ENCODE measurements around the gene SMPD1.

SMPD1 gene

GRCh38 chr11:6365659-6366058 is 24.6 kb upstream of the SMPD1 start:
- H2AK5ac ChIP-seq (ENCODE audit: low read length, severe bottlenecking): no peak overlapping the region
- H2BK15ac ChIP-seq (ENCODE audit: low read depth, poor library complexity, severe bottlenecking): no peak overlapping the region
- no peak overlapping the region for H4K91ac ChIP-seq (ENCODE audit: low read length)
- no peaks in the 10 kb centered on the region for H3K79me1 ChIP-seq (replicated peaks; ENCODE audit: low read length, poor library complexity, severe bottlenecking)
- no peaks in the 10 kb centered on the region for H3K9me3 ChIP-seq (ENCODE audit: control insufficient read depth, low read length)
- H3K4me3 ChIP-seq (ENCODE audit: insufficient read depth in 1 of 2, low read depth in 1 of 2, low read length in 2 of 2): no peak overlapping the region
- H3K27me3 ChIP-seq (ENCODE audit: control insufficient read depth in 1 of 2, insufficient read depth in 1 of 2, low read length in 2 of 2): no peaks in the 10 kb centered on the region
- no peak overlapping the region for H3K27ac ChIP-seq (ENCODE audit: low read length, poor library complexity, severe bottlenecking)
- no peak for DNase-seq
- H2AFZ ChIP-seq (ENCODE audit: low read depth, low read length): no peak overlapping the region
- no peak overlapping the region for H2BK5ac ChIP-seq (ENCODE audit: low read depth, low read length, poor library complexity, severe bottlenecking)
- H2BK120ac ChIP-seq (ENCODE audit: low read depth, low read length): no peak overlapping the region
- H2BK12ac ChIP-seq (ENCODE audit: low read length in 2 of 2): no peak overlapping the region
- H3K36me3 ChIP-seq (ENCODE audit: control insufficient read depth in 1 of 2, insufficient read depth in 2 of 2, low read depth in 1 of 2, low read length in 2 of 2): no peaks in the 10 kb centered on the region
- H3K14ac ChIP-seq (ENCODE audit: low read length in 2 of 2): no peak overlapping the region
- H3K18ac ChIP-seq (ENCODE audit: low read depth in 1 of 2, low read length in 2 of 2): no peak overlapping the region
- WGBS: 88% methylated on average over 2 of the region's 2 CpGs
- H3K4me2 ChIP-seq (ENCODE audit: low read length, poor library complexity, severe bottlenecking): no peak overlapping the region
- no peak overlapping the region for H3K9ac ChIP-seq (ENCODE audit: low read length)
- H3K4ac ChIP-seq (ENCODE audit: low read depth in 1 of 2, low read length in 2 of 2): no peak overlapping the region
- peaks cover 3% of the 10 kb centered on the region for H3K4me1 ChIP-seq (ENCODE audit: control insufficient read depth, insufficient read depth, low read depth, low read length)
- H3K23ac ChIP-seq (ENCODE audit: low read length in 2 of 2): no peak overlapping the region
- H4K8ac ChIP-seq (ENCODE audit: low read length): no peak overlapping the region

GRCh38 chr11:6371825-6372224 is 18.4 kb upstream of the SMPD1 start:
- no peak overlapping the region for H4K91ac ChIP-seq (ENCODE audit: low read length)
- no peak overlapping the region for H3K27ac ChIP-seq (ENCODE audit: low read length, poor library complexity, severe bottlenecking)
- WGBS: 83% methylated on average over 6 of the region's 6 CpGs
- no peak overlapping the region for H3K18ac ChIP-seq (ENCODE audit: low read depth in 1 of 2, low read length in 2 of 2)
- H2BK15ac ChIP-seq (ENCODE audit: low read depth, poor library complexity, severe bottlenecking): no peak overlapping the region
- peaks cover 0 to 5% of the 10 kb centered on the region in 2 experiments for H3K27me3 ChIP-seq (ENCODE audit: control insufficient read depth in 1 of 2, insufficient read depth in 1 of 2, low read length in 2 of 2)
- no peak overlapping the region for H3K4me2 ChIP-seq (ENCODE audit: low read length, poor library complexity, severe bottlenecking)
- H3K9me3 ChIP-seq (ENCODE audit: control insufficient read depth, low read length): no peaks in the 10 kb centered on the region
- H4K8ac ChIP-seq (ENCODE audit: low read length): no peak overlapping the region
- H2AFZ ChIP-seq (ENCODE audit: low read depth, low read length): no peak overlapping the region
- H3K36me3 ChIP-seq (ENCODE audit: control insufficient read depth in 1 of 2, insufficient read depth in 2 of 2, low read depth in 1 of 2, low read length in 2 of 2): no peaks in the 10 kb centered on the region
- H3K79me1 ChIP-seq (replicated peaks; ENCODE audit: low read length, poor library complexity, severe bottlenecking): no peaks in the 10 kb centered on the region
- H2BK12ac ChIP-seq (ENCODE audit: low read length in 2 of 2): no peak overlapping the region
- no peak overlapping the region for H3K9ac ChIP-seq (ENCODE audit: low read length)
- H3K4ac ChIP-seq (ENCODE audit: low read depth in 1 of 2, low read length in 2 of 2): no peak overlapping the region
- H3K4me1 ChIP-seq (ENCODE audit: control insufficient read depth, insufficient read depth, low read depth, low read length): no peaks in the 10 kb centered on the region
- no peak overlapping the region for H3K23ac ChIP-seq (ENCODE audit: low read length in 2 of 2)
- no peak overlapping the region for H3K14ac ChIP-seq (ENCODE audit: low read length in 2 of 2)
- DNase-seq: no peak
- H2BK120ac ChIP-seq (ENCODE audit: low read depth, low read length): no peak overlapping the region
- no peak overlapping the region for H2AK5ac ChIP-seq (ENCODE audit: low read length, severe bottlenecking)
- no peak overlapping the region for H2BK5ac ChIP-seq (ENCODE audit: low read depth, low read length, poor library complexity, severe bottlenecking)
- no peak overlapping the region for H3K4me3 ChIP-seq (ENCODE audit: insufficient read depth in 1 of 2, low read depth in 1 of 2, low read length in 2 of 2)

GRCh38 chr11:6377902-6378639 is 12.2 kb upstream of the SMPD1 start:
- 40% methylated on average over 4 of the region's 4 CpGs for WGBS

GRCh38 chr11:6378640-6378989 is 11.7 kb upstream of the SMPD1 start:
- no peaks in the 10 kb centered on the region for H3K4me1 ChIP-seq (ENCODE audit: control insufficient read depth, insufficient read depth, low read depth, low read length)
- H3K27me3 ChIP-seq (ENCODE audit: control insufficient read depth in 1 of 2, insufficient read depth in 1 of 2, low read length in 2 of 2): peaks cover 0 to 5% of the 10 kb centered on the region in 2 experiments
- no peaks in the 10 kb centered on the region for H3K9me3 ChIP-seq (ENCODE audit: control insufficient read depth, low read length)
- H2BK5ac ChIP-seq (ENCODE audit: low read depth, low read length, poor library complexity, severe bottlenecking): no peak overlapping the region
- H4K91ac ChIP-seq (ENCODE audit: low read length): no peak overlapping the region
- H3K4me2 ChIP-seq (ENCODE audit: low read length, poor library complexity, severe bottlenecking): no peak overlapping the region
- H2AFZ ChIP-seq (ENCODE audit: low read depth, low read length): no peak overlapping the region
- no peak overlapping the region for H2BK15ac ChIP-seq (ENCODE audit: low read depth, poor library complexity, severe bottlenecking)
- H3K14ac ChIP-seq (ENCODE audit: low read length in 2 of 2): no peak overlapping the region
- no peak overlapping the region for H3K23ac ChIP-seq (ENCODE audit: low read length in 2 of 2)
- H2AK5ac ChIP-seq (ENCODE audit: low read length, severe bottlenecking): no peak overlapping the region
- peak overlapping the region; percentile 36 for H3K9ac ChIP-seq (ENCODE audit: low read length)
- H2BK12ac ChIP-seq (ENCODE audit: low read length in 2 of 2): no peak overlapping the region
- H3K18ac ChIP-seq (ENCODE audit: low read depth in 1 of 2, low read length in 2 of 2): no peak overlapping the region
- WGBS: 52% methylated on average over 3 of the region's 5 CpGs
- no peak overlapping the region for H3K27ac ChIP-seq (ENCODE audit: low read length, poor library complexity, severe bottlenecking)
- no peak overlapping the region for H2BK120ac ChIP-seq (ENCODE audit: low read depth, low read length)
- H3K36me3 ChIP-seq (ENCODE audit: control insufficient read depth in 1 of 2, insufficient read depth in 2 of 2, low read depth in 1 of 2, low read length in 2 of 2): no peaks in the 10 kb centered on the region
- no peak overlapping the region for H3K4me3 ChIP-seq (ENCODE audit: insufficient read depth in 1 of 2, low read depth in 1 of 2, low read length in 2 of 2)
- H4K8ac ChIP-seq (ENCODE audit: low read length): no peak overlapping the region
- no peak for DNase-seq
- H3K79me1 ChIP-seq (replicated peaks; ENCODE audit: low read length, poor library complexity, severe bottlenecking): no peaks in the 10 kb centered on the region
- no peak overlapping the region for H3K4ac ChIP-seq (ENCODE audit: low read depth in 1 of 2, low read length in 2 of 2)

More at GRCh38 chr11:6377902-6378639, 12.2 kb upstream of the SMPD1 start:
- no peaks in the 10 kb centered on the region for H3K36me3 ChIP-seq (ENCODE audit: control insufficient read depth in 1 of 2, insufficient read depth in 2 of 2, low read depth in 1 of 2, low read length in 2 of 2)
- no peak overlapping the region for H2BK12ac ChIP-seq (ENCODE audit: low read length in 2 of 2)
- H2BK15ac ChIP-seq (ENCODE audit: low read depth, poor library complexity, severe bottlenecking): no peak overlapping the region
- no peak overlapping the region for H3K23ac ChIP-seq (ENCODE audit: low read length in 2 of 2)
- no peak overlapping the region for H4K91ac ChIP-seq (ENCODE audit: low read length)
- H4K8ac ChIP-seq (ENCODE audit: low read length): no peak overlapping the region
- no peak overlapping the region for H3K27ac ChIP-seq (ENCODE audit: low read length, poor library complexity, severe bottlenecking)
- H3K79me1 ChIP-seq (replicated peaks; ENCODE audit: low read length, poor library complexity, severe bottlenecking): no peaks in the 10 kb centered on the region
- peak overlapping the region; percentile 36 for H3K9ac ChIP-seq (ENCODE audit: low read length)
- no peak overlapping the region for H3K4me3 ChIP-seq (ENCODE audit: insufficient read depth in 1 of 2, low read depth in 1 of 2, low read length in 2 of 2)
- no peak overlapping the region for H3K18ac ChIP-seq (ENCODE audit: low read depth in 1 of 2, low read length in 2 of 2)
- no peak overlapping the region for H2AFZ ChIP-seq (ENCODE audit: low read depth, low read length)
- H3K4ac ChIP-seq (ENCODE audit: low read depth in 1 of 2, low read length in 2 of 2): no peak overlapping the region
- DNase-seq: peak; percentile 10
- H3K14ac ChIP-seq (ENCODE audit: low read length in 2 of 2): no peak overlapping the region
- no peak overlapping the region for H2BK5ac ChIP-seq (ENCODE audit: low read depth, low read length, poor library complexity, severe bottlenecking)
- no peak overlapping the region for H2BK120ac ChIP-seq (ENCODE audit: low read depth, low read length)
- H2AK5ac ChIP-seq (ENCODE audit: low read length, severe bottlenecking): no peak overlapping the region
- no peaks in the 10 kb centered on the region for H3K4me1 ChIP-seq (ENCODE audit: control insufficient read depth, insufficient read depth, low read depth, low read length)
- peaks cover 0 to 5% of the 10 kb centered on the region in 2 experiments for H3K27me3 ChIP-seq (ENCODE audit: control insufficient read depth in 1 of 2, insufficient read depth in 1 of 2, low read length in 2 of 2)
- no peaks in the 10 kb centered on the region for H3K9me3 ChIP-seq (ENCODE audit: control insufficient read depth, low read length)
- H3K4me2 ChIP-seq (ENCODE audit: low read length, poor library complexity, severe bottlenecking): no peak overlapping the region

All from mesenchymal stem cell (in vitro differentiated cells and primary cell).